Progenitor cell of endocrine pancreas (in vitro differentiated cells): ENCODE measurements around the gene ACBD6. TPM values are rescaled to one million over a fixed set of nuclear protein-coding genes. Genes with fewer than 3 reads are reported as not detected.

Experiments
- DNase-seq: peaks from one replicate; pipeline ENCODE4 v3.0.0; 2021; ENCODE audit warnings: low spot score; ENCODE audit not compliant: unreplicated experiment
- H3K27ac Mint-ChIP-seq: 2 replicates; pipeline ENCODE4 v1.8.0; 2021; ENCODE audit warnings: mild to moderate bottlenecking, moderate library complexity, mixed read lengths
- H3K27me3 Mint-ChIP-seq: 2 replicates; pipeline ENCODE4 v1.8.0; 2021; ENCODE audit warnings: mixed read lengths
- H3K36me3 Mint-ChIP-seq: 2 replicates; pipeline ENCODE4 v1.8.0; 2022; ENCODE audit warnings: mixed read lengths; ENCODE audit not compliant: insufficient read depth
- H3K4me1 Mint-ChIP-seq: 2 replicates; pipeline ENCODE4 v1.8.0; 2021; ENCODE audit warnings: low read depth, mixed read lengths
- H3K4me3 Mint-ChIP-seq: 2 replicates; pipeline ENCODE4 v1.8.0; 2021; ENCODE audit warnings: low read depth, mild to moderate bottlenecking, moderate library complexity, mixed read lengths
- H3K9me3 Mint-ChIP-seq: 2 replicates; pipeline ENCODE4 v1.8.0; 2021; ENCODE audit warnings: low read depth, mixed read lengths
- CTCF ChIP-seq: fragments of 200-600 bp; sonication (generic); IDR thresholded peaks from one replicate; pipeline ENCODE4 v1.5.0; 2021; ENCODE audit warnings: antibody characterized with exemption, mild to moderate bottlenecking; ENCODE audit not compliant: unreplicated experiment
- total RNA-seq: library from RNA; stranded (reverse); gene quantifications from 2 replicates; pipeline ENCODE4 v1.2.1, GENCODE V29; 2021

ACBD6 gene
- total RNA-seq, 1 donor from 2014 or later: 54.2 TPM

DNA sequence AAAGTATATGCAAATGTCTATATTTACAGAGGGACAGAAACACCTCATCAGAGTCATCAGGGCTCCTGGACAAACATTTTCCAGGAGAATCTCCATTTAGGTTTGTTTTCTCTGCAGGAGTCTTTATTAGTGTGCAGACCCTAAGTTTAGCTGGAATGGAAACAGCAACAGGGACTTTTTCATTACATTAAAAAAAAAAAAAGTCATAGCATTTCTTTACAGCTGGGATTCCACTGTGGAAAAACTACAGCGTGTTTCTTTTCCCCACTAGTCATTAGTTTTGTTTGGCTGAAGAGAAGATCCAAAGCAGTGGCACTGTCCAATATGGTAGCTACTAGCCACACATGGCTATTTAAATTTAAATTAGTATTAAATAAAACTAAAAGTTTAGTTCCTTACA is 222.7 kb downstream of the ACBD6 start:
- peaks cover 1% of the 10 kb centered on the region for H3K4me1 Mint-ChIP-seq
- TF ChIP-seq CTCF: no peak
- DNase-seq: no peak
- H3K9me3 Mint-ChIP-seq: no peaks in the 10 kb centered on the region
- H3K27me3 Mint-ChIP-seq: no peaks in the 10 kb centered on the region
- peaks cover 7% of the 10 kb centered on the region for H3K36me3 Mint-ChIP-seq
- no peak overlapping the region for H3K27ac Mint-ChIP-seq
- no peak overlapping the region for H3K4me3 Mint-ChIP-seq

GRCh38 chr1:180278596-180279395 is 223.6 kb downstream of the ACBD6 start:
- no peak for TF ChIP-seq CTCF
- no peak overlapping the region for H3K27ac Mint-ChIP-seq
- no peaks in the 10 kb centered on the region for H3K9me3 Mint-ChIP-seq
- H3K4me3 Mint-ChIP-seq: no peak overlapping the region
- no peak for DNase-seq
- peaks cover 6% of the 10 kb centered on the region for H3K36me3 Mint-ChIP-seq
- H3K4me1 Mint-ChIP-seq: peaks cover 1% of the 10 kb centered on the region
- no peaks in the 10 kb centered on the region for H3K27me3 Mint-ChIP-seq

- DNase-seq: no peak
- Mint-ChIP-seq H3K4me1 (peaks cover 1% of the 10 kb centered on the region), H3K27me3 (no peaks in the 10 kb centered on the region), H3K27ac (no peak overlapping the region), H3K36me3 (peaks cover 6% of the 10 kb centered on the region), H3K9me3 (no peaks in the 10 kb centered on the region), H3K4me3 (no peak overlapping the region)
- no peak for TF ChIP-seq CTCF
Measured at GRCh38 chr1:180278194-180278515, 224.2 kb downstream of the ACBD6 start.

DNA sequence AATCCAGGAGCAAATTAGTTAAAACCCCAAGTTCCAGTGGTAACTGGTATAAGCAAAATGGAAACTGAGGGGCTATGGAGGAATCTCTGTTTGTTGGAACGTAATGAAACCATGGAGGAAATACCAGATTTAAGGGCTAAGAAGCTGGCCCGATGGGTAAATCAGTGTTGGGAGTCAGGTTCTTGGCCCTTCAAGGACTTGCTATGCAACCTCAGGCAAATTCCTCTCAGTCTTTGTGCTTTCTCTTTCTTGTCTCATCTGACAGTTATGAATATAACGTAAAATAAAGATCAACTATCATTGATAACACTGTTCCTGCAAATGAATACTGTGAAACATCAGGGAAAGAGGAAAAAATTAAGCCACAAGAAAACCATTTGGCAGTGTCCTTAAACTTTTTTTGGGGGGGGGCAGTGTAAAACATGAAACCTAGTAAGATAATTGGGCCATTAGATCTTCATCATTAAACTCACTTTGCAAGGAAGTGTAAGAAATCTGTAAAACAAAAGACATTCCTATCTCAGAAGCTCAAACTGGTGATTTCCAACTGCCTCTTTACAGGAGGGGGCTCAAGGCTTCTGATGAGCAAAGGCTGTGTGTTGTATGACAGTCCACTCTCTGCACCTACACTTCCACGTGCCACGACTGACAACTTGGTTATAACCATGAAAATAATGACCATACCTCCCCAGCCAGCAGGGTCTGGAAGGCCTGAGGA is 224.7 kb downstream of the ACBD6 start:
- DNase-seq: no peak
- no peak overlapping the region for H3K4me3 Mint-ChIP-seq
- peaks cover 1% of the 10 kb centered on the region for H3K4me1 Mint-ChIP-seq
- no peaks in the 10 kb centered on the region for H3K9me3 Mint-ChIP-seq
- H3K36me3 Mint-ChIP-seq: peaks cover 9% of the 10 kb centered on the region
- no peak overlapping the region for H3K27ac Mint-ChIP-seq
- TF ChIP-seq CTCF: no peak
- no peaks in the 10 kb centered on the region for H3K27me3 Mint-ChIP-seq

- Mint-ChIP-seq H3K4me3 (no peak overlapping the region), H3K27me3 (no peaks in the 10 kb centered on the region), H3K9me3 (no peaks in the 10 kb centered on the region), H3K36me3 (peaks cover 9% of the 10 kb centered on the region), H3K27ac (no peak overlapping the region), H3K4me1 (peaks cover 4% of the 10 kb centered on the region)
- no peak for TF ChIP-seq CTCF
- DNase-seq: no peak
Measured at GRCh38 chr1:180275726-180276125, 226.7 kb downstream of the ACBD6 start.
